Measurements from ENCODE around the gene ABCD1. TPM values are rescaled to one million over a fixed set of nuclear protein-coding genes. Genes with fewer than 3 reads are reported as not detected.

The ABCD1 gene
- total RNA-seq, 1 experiment from 2014 or later: 86.6 TPM

GRCh38 chrX:153763298-153763932, 38.8 kb downstream of the ABCD1 start:
- in situ Hi-C loops (cut with HindIII; ENCODE audit: low pct_unique_long_range_greater_than_20kb, low sequenced_read_pairs): no loop called here
- intact Hi-C loops (cut with micrococcal nuclease; ENCODE audit: unreplicated experiment): loop anchor here (10.0 kb wide), 2 partner anchors 121 to 161 kb away; partner anchors contain the start of genes ARHGAP4 and L1CAM
- ChIA-PET POLR2A (no interaction called here), CTCF (interaction anchor here (0.6 kb wide), 1 partner anchor 96 kb away, joined by 3 read pairs; no protein-coding TSS in a partner anchor)
- no peak for TF ChIP-seq REST (IDR thresholded peaks at IDR 0.05; ENCODE audit: insufficient read depth in 1 of 2, low read depth in 2 of 2, low read length in 1 of 2)
- no peak for TF ChIP-seq CTCF (IDR thresholded peaks at IDR 0.05)
- no peak for TF ChIP-seq POLR2AphosphoS5 (IDR thresholded peaks at IDR 0.05; ENCODE audit: low read depth, low read length)
- TF ChIP-seq TCF7L2 (IDR thresholded peaks at IDR 0.05; ENCODE audit: low read depth, low read length): no peak
- TF ChIP-seq SIN3A (IDR thresholded peaks at IDR 0.05; ENCODE audit: borderline replicate concordance, insufficient read depth, low read depth, low read length): no peak
- Histone ChIP-seq H3K4me3 (ENCODE audit: low read depth in 2 of 2, low read length in 2 of 2) (no peak overlapping the region), H3K27ac (ENCODE audit: low read length) (no peak overlapping the region), H3K36me3 (ENCODE audit: control insufficient read depth, insufficient read depth, low read length) (no peaks in the 10 kb centered on the region), H3K27me3 (ENCODE audit: control insufficient read depth, insufficient read depth, low read length) (no peaks in the 10 kb centered on the region), H3K9me3 (ENCODE audit: control insufficient read depth, insufficient read depth, low read depth, low read length) (no peaks in the 10 kb centered on the region), H3K4me1 (ENCODE audit: control insufficient read depth, insufficient read depth, low read length) (peaks cover 25% of the 10 kb centered on the region)
- ATAC-seq: no peak
- no TSS peak for BruUV-seq (replicated peaks)
- no peak for DNase-seq (ENCODE audit: low read depth, low spot score)

- peak; percentile 38 for DNase-seq (ENCODE audit: low read depth, low spot score)
- Histone ChIP-seq H3K4me3 (ENCODE audit: low read depth in 2 of 2, low read length in 2 of 2) (peak within 1 kb of the TSS; percentile 30 to 48), H3K27me3 (ENCODE audit: control insufficient read depth, insufficient read depth, low read length) (no peaks in the 10 kb centered on the region), H3K9me3 (ENCODE audit: control insufficient read depth, insufficient read depth, low read depth, low read length) (no peaks in the 10 kb centered on the region), H3K4me1 (ENCODE audit: control insufficient read depth, insufficient read depth, low read length) (peaks cover 25% of the 10 kb centered on the region), H3K36me3 (ENCODE audit: control insufficient read depth, insufficient read depth, low read length) (no peaks in the 10 kb centered on the region), H3K27ac (ENCODE audit: low read length) (peak within 1 kb of the TSS; percentile 81)
- no peak for TF ChIP-seq REST (IDR thresholded peaks at IDR 0.05; ENCODE audit: insufficient read depth in 1 of 2, low read depth in 2 of 2, low read length in 1 of 2)
- no peak for TF ChIP-seq POLR2AphosphoS5 (IDR thresholded peaks at IDR 0.05; ENCODE audit: low read depth, low read length)
- no peak for TF ChIP-seq TCF7L2 (IDR thresholded peaks at IDR 0.05; ENCODE audit: low read depth, low read length)
- TF ChIP-seq SIN3A (IDR thresholded peaks at IDR 0.05; ENCODE audit: borderline replicate concordance, insufficient read depth, low read depth, low read length): no peak
- TF ChIP-seq CTCF (IDR thresholded peaks at IDR 0.05): no peak
- ChIA-PET POLR2A (no interaction called here), CTCF (no interaction called here)
- peak; percentile 82 for ATAC-seq
- in situ Hi-C loops (cut with HindIII; ENCODE audit: low pct_unique_long_range_greater_than_20kb, low sequenced_read_pairs): no loop called here
- no TSS peak for BruUV-seq (replicated peaks)
- intact Hi-C loops (cut with micrococcal nuclease; ENCODE audit: unreplicated experiment): loop anchor here (10.0 kb wide), 2 partner anchors 121 to 161 kb away; partner anchors contain the start of genes ARHGAP4 and L1CAM
These were observed 39.5 kb downstream of the ABCD1 start, which contains the start of gene PLXNB3 for GRCh38 chrX:153763989-153764755. TSS of gene PLXNB3 (plus strand) at chrX:153764249. CDS start at chrX:153765536, 1,287 bp downstream.

Data from Panc1 (cell line).